H9 (cell line): ENCODE results near the gene AADAT. TPM values are rescaled to one million over a fixed set of nuclear protein-coding genes. Genes with fewer than 3 reads are reported as not detected.

ENCODE experiments used
- DNase-seq: peaks from one replicate; pipeline ENCODE4 v3.0.0-alpha.2; 2017
- H2AFZ ChIP-seq: one replicate; pipeline ENCODE4 v1.6.1; 2013; ENCODE audit warnings: mild to moderate bottlenecking, low read length, control low read depth, moderate library complexity
- H2AK5ac ChIP-seq: 2 replicates; pipeline ENCODE4 v1.6.1; 2013; ENCODE audit warnings: low read length, control low read depth, mixed read lengths; ENCODE audit not compliant: insufficient read length
- H2BK120ac ChIP-seq: one replicate; pipeline ENCODE4 v1.6.1; 2013; ENCODE audit warnings: low read depth, mild to moderate bottlenecking, low read length, control low read depth, inconsistent platforms; ENCODE audit not compliant: poor library complexity, severe bottlenecking
- H2BK12ac ChIP-seq: 2 replicates; pipeline ENCODE4 v1.6.1; 2013; ENCODE audit warnings: low read length, control low read depth, mixed read lengths, low read depth; ENCODE audit not compliant: insufficient read length
- H2BK15ac ChIP-seq: 2 replicates; pipeline ENCODE4 v1.6.1; 2013; ENCODE audit warnings: low read depth, low read length, control low read depth
- H2BK20ac ChIP-seq: one replicate; pipeline ENCODE4 v1.6.1; 2013; ENCODE audit warnings: low read depth, mild to moderate bottlenecking, low read length, control low read depth, inconsistent platforms; ENCODE audit not compliant: poor library complexity, severe bottlenecking
- H2BK5ac ChIP-seq: 2 replicates; pipeline ENCODE4 v1.6.1; 2013; ENCODE audit warnings: low read length, control low read depth, mixed read lengths; ENCODE audit not compliant: insufficient read length
- H3K14ac ChIP-seq: 2 replicates; pipeline ENCODE4 v1.6.1; 2013; ENCODE audit warnings: low read length, control low read depth; ENCODE audit not compliant: insufficient read depth
- H3K18ac ChIP-seq: 2 replicates; pipeline ENCODE4 v1.6.1; 2013; ENCODE audit warnings: low read depth, mild to moderate bottlenecking, mixed read lengths, low read length, control low read depth; ENCODE audit not compliant: insufficient read length
- H3K23ac ChIP-seq: 2 replicates; pipeline ENCODE4 v1.6.1; 2013; ENCODE audit warnings: low read length, control low read depth, mixed read lengths, low read depth; ENCODE audit not compliant: insufficient read length
- H3K23me2 ChIP-seq: 2 replicates; pipeline ENCODE4 v1.6.1; 2013; ENCODE audit warnings: low read depth, mild to moderate bottlenecking, mixed read lengths, low read length, control low read depth; ENCODE audit not compliant: insufficient read length, poor library complexity, severe bottlenecking
- H3K27ac ChIP-seq: 2 replicates; pipeline ENCODE4 v1.5.1; 2013; ENCODE audit warnings: low read length, control low read depth, mixed read lengths, low read depth; ENCODE audit not compliant: insufficient read length
- H3K27me3 ChIP-seq: 2 replicates; pipeline ENCODE4 v1.6.1; 2013; ENCODE audit warnings: low read length, control low read depth, inconsistent platforms; ENCODE audit not compliant: insufficient read depth
- H3K4ac ChIP-seq: 2 replicates; pipeline ENCODE4 v1.6.1; 2013; ENCODE audit warnings: low read depth, mild to moderate bottlenecking, control low read depth, inconsistent platforms, low read length, moderate library complexity
- H3K4me1 ChIP-seq: 2 replicates; pipeline ENCODE4 v1.6.1; 2013; ENCODE audit warnings: low read length, control low read depth, inconsistent platforms; ENCODE audit not compliant: insufficient read depth
- H3K4me2 ChIP-seq: 2 replicates; pipeline ENCODE4 v1.6.1; 2013; ENCODE audit warnings: low read length, control low read depth, mixed read lengths; ENCODE audit not compliant: insufficient read length, insufficient read depth
- H3K56ac ChIP-seq: 2 replicates; pipeline ENCODE4 v1.6.1; 2013; ENCODE audit warnings: low read depth, mild to moderate bottlenecking, mixed read lengths, low read length, control low read depth; ENCODE audit not compliant: insufficient read length
- H3K79me1 ChIP-seq: 2 replicates; pipeline ENCODE4 v1.6.1; 2013; ENCODE audit warnings: low read depth, mild to moderate bottlenecking, moderate library complexity, low read length, control low read depth, inconsistent platforms; ENCODE audit not compliant: insufficient read depth, poor library complexity, severe bottlenecking
- H3K79me2 ChIP-seq: 2 replicates; pipeline ENCODE4 v1.6.1; 2013; ENCODE audit warnings: low read length, control low read depth, inconsistent platforms; ENCODE audit not compliant: insufficient read depth
- H3K9ac ChIP-seq: 2 replicates; pipeline ENCODE4 v1.6.1; 2013; ENCODE audit warnings: low read length, control low read depth, mixed read lengths; ENCODE audit not compliant: insufficient read length; ENCODE audit errors: extremely low read depth
- H3K9me3 ChIP-seq: one replicate; pipeline ENCODE4 v1.6.1; 2013; ENCODE audit warnings: low read depth, low read length, inconsistent platforms; ENCODE audit not compliant: control insufficient read depth
- H3T11ph ChIP-seq: one replicate; pipeline ENCODE4 v1.6.1; 2013; ENCODE audit warnings: mild to moderate bottlenecking, low read length, control low read depth, inconsistent platforms
- H4K20me1 ChIP-seq: one replicate; pipeline ENCODE4 v1.6.1; 2013; ENCODE audit not compliant: control insufficient read depth, insufficient read length, insufficient read depth
- H4K5ac ChIP-seq: 2 replicates; pipeline ENCODE4 v1.6.1; 2013; ENCODE audit warnings: low read depth, mild to moderate bottlenecking, mixed read lengths, low read length, control low read depth; ENCODE audit not compliant: insufficient read length
- H4K8ac ChIP-seq: replicated peaks from 2 replicates; pipeline ENCODE4 v1.6.1; 2013; ENCODE audit warnings: low read length, control low read depth, mixed read lengths, low read depth; ENCODE audit not compliant: insufficient read length
- H4K91ac ChIP-seq: 2 replicates; pipeline ENCODE4 v1.6.1; 2013; ENCODE audit warnings: low read depth, mild to moderate bottlenecking, moderate library complexity, mixed read lengths, low read length, control low read depth; ENCODE audit not compliant: insufficient read length
- H3K27ac Mint-ChIP-seq, 3 experiments: 2 replicates in 2 of 3; 3 replicates in 1 of 3; pipeline ENCODE4 v1.8.0; 2020 to 2021; ENCODE audit warnings: mixed read lengths in 3 of 3, mild to moderate bottlenecking in 1 of 3, moderate library complexity in 1 of 3
- H3K27me3 Mint-ChIP-seq: 2 replicates; pipeline ENCODE4 v1.8.0; 2021; ENCODE audit warnings: low read depth, mild to moderate bottlenecking, moderate library complexity, mixed read lengths
- H3K36me3 Mint-ChIP-seq, 3 experiments: 2 replicates in 2 of 3; 3 replicates in 1 of 3; pipeline ENCODE4 v1.8.0; 2020 to 2021; ENCODE audit warnings: low read depth in 3 of 3, mixed read lengths in 3 of 3; ENCODE audit not compliant: insufficient read depth in 1 of 3
- H3K4me1 Mint-ChIP-seq, 2 experiments: 2 replicates each; pipeline ENCODE4 v1.8.0; 2020; ENCODE audit warnings: mixed read lengths in 2 of 2
- H3K4me3 Mint-ChIP-seq, 2 experiments: 2 replicates in 1 of 2; 3 replicates in 1 of 2; pipeline ENCODE4 v1.8.0; 2020 to 2021; ENCODE audit warnings: mild to moderate bottlenecking in 2 of 2, mixed read lengths in 2 of 2, moderate library complexity in 1 of 2
- H3K9me3 Mint-ChIP-seq, 2 experiments: 2 replicates in 1 of 2; 3 replicates in 1 of 2; pipeline ENCODE4 v1.8.0; 2020; ENCODE audit warnings: mild to moderate bottlenecking in 2 of 2, mixed read lengths in 2 of 2, moderate library complexity in 1 of 2
- CTCF ChIP-seq: fragments of 200-600 bp; sonication (generic); conservative IDR thresholded peaks from 3 replicates; pipeline ENCODE4 v1.8.0; 2021; ENCODE audit warnings: antibody characterized with exemption, mild to moderate bottlenecking
- WGBS: extraction: QIAGEN DNeasy Blood & Tissue Kit; methylation state at CpG from one replicate; pipeline ENCODE4 v1.1.7; 2013; ENCODE audit warnings: missing lambda C conversion rate, low lambda C conversion rate, mixed read lengths; ENCODE audit not compliant: insufficient read length; ENCODE audit errors: extremely low coverage; 5-methylcytosine and 5-hydroxymethylcytosine counted together
- total RNA-seq: library from RNA; stranded (reverse); gene quantifications from 2 replicates; pipeline ENCODE4 v1.2.1, GENCODE V29; 2021

Gene AADAT
- total RNA-seq, 1 experiment from 2014 or later = 14.1 TPM

GRCh38 chr4:170030121-170030520 is 59.6 kb downstream of the AADAT start:
- TF ChIP-seq CTCF = no peak
- H3K56ac ChIP-seq = no peak overlapping the region
- peaks cover 3% of the 10 kb centered on the region; the same call in 1 of the 2 replicates for H3K27me3 ChIP-seq
- Mint-ChIP-seq H3K4me3 (no peak overlapping the region), H3K36me3 (no peaks in the 10 kb centered on the region; a peak in 2 of 7 replicates), H3K27ac (no peak overlapping the region), H3K9me3 (peaks cover 4 to 10% of the 10 kb centered on the region in 2 experiments; a peak in 3 of 5 replicates), H3K4me1 (peaks cover 14 to 15% of the 10 kb centered on the region in 2 experiments), H3K27me3 (peaks cover 36% of the 10 kb centered on the region)
- H3K79me2 ChIP-seq = no peaks in the 10 kb centered on the region
- H3K4ac ChIP-seq = no peak overlapping the region
- no peak overlapping the region for H4K91ac ChIP-seq
- no peaks in the 10 kb centered on the region for H3K4me1 ChIP-seq
- no peak overlapping the region for H2BK120ac ChIP-seq
- no peak overlapping the region for H2BK12ac ChIP-seq
- no peak overlapping the region for H2AK5ac ChIP-seq
- no peaks in the 10 kb centered on the region for H3K79me1 ChIP-seq
- no CpG with 5 or more reads among the region's 1 CpG for WGBS
- H4K20me1 ChIP-seq = no peaks in the 10 kb centered on the region
- no peak for DNase-seq
- H3K9me3 ChIP-seq = no peaks in the 10 kb centered on the region
- H4K5ac ChIP-seq = no peak overlapping the region
- H3T11ph ChIP-seq = no peak overlapping the region
- no peak overlapping the region for H2AFZ ChIP-seq
- no peak overlapping the region for H3K23ac ChIP-seq
- no peak overlapping the region for H3K18ac ChIP-seq
- no peak overlapping the region for H4K8ac ChIP-seq
- no peak overlapping the region for H3K27ac ChIP-seq
- no peak overlapping the region for H3K4me2 ChIP-seq
- no peak overlapping the region for H2BK15ac ChIP-seq
- no peak overlapping the region for H3K14ac ChIP-seq
- peaks cover 13% of the 10 kb centered on the region for H3K23me2 ChIP-seq
- H3K9ac ChIP-seq = no peak overlapping the region
- no peak overlapping the region for H2BK20ac ChIP-seq
- no peak overlapping the region for H2BK5ac ChIP-seq
